Measurements from ENCODE around the gene GUCA1A.

DNA sequence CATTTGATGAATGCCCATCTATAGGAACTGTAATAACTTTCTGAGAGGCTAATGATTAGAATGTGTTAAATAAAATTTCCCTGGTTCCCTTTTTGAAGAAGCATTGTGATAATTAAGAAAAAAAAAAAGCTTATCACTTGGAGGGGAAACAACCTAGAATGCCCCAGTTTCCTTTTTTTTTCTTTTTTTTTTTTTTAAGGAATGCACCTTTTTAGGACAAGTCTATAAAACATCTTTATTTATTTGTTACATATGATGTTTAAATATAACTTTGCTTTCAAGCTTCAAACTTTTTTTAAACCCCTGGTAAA lies 51.8 kb downstream of the GUCA1A start:
- TF ChIP-seq POLR2A (IDR thresholded peaks at IDR 0.05) (no peak), CTCF (IDR thresholded peaks at IDR 0.05) (no peak)
